Retinal pigment epithelial cell (primary cell): ENCODE data around the gene SLX4.

Experiments
- DNase-seq: peaks from one replicate; pipeline ENCODE4 v3.0.0-alpha.2; 2010; ENCODE audit warnings: low read depth
- H3K4me3 ChIP-seq: 2 replicates; pipeline ENCODE4 v1.5.1; 2011; ENCODE audit warnings: mild to moderate bottlenecking, low read length, control low read depth, moderate library complexity
- TF ChIP-seq, protein P1 (sequence below): conservative IDR thresholded peaks from 2 replicates; pipeline ENCODE4 v1.5.1; 2011; ENCODE audit warnings: low read depth, low read length, control low read depth, inconsistent platforms

Gene SLX4

DNA sequence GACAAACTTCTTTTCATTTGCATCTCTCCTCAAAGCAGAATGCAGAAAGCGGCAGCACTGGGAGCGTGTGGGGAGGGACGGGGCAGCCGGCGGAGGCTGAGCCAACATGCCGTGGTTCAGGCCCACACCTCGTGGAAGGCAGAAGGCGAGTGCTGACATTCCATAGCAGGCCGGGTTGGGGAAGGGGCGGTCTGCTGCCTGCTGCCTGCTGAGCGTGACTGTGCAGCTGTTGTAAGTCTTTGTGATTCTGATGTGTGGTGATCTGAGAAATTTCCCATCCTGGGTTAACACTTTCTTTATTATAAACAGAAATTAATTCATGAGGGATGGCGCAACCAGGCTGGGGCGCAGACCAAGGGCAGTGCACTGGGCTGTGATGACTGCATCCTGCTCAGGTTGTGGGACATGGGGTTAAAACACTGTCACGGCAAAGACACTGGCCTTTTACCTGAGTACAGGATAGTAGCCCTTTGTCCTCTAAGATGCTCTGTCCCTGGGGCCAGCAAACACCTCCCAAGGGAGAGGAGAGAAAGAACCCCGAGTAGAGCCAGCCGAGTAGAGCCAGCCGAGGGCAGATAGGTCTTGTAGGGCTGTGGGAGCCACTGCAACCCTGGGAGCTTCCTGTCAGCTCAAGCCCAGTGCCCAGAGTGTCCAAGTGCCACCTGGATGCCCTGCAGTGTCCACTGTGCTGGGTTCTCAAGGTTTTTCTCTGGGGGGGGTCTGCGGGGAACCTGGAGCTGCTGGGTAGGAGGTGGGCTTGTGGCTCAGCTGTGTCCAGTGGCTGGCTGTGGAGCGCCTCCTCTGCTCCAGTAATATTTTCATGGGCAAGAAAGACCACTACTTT is 34.3 kb upstream of the SLX4 start:
- TF ChIP-seq, protein P1, sequence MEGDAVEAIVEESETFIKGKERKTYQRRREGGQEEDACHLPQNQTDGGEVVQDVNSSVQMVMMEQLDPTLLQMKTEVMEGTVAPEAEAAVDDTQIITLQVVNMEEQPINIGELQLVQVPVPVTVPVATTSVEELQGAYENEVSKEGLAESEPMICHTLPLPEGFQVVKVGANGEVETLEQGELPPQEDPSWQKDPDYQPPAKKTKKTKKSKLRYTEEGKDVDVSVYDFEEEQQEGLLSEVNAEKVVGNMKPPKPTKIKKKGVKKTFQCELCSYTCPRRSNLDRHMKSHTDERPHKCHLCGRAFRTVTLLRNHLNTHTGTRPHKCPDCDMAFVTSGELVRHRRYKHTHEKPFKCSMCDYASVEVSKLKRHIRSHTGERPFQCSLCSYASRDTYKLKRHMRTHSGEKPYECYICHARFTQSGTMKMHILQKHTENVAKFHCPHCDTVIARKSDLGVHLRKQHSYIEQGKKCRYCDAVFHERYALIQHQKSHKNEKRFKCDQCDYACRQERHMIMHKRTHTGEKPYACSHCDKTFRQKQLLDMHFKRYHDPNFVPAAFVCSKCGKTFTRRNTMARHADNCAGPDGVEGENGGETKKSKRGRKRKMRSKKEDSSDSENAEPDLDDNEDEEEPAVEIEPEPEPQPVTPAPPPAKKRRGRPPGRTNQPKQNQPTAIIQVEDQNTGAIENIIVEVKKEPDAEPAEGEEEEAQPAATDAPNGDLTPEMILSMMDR, result no peak

DNA sequence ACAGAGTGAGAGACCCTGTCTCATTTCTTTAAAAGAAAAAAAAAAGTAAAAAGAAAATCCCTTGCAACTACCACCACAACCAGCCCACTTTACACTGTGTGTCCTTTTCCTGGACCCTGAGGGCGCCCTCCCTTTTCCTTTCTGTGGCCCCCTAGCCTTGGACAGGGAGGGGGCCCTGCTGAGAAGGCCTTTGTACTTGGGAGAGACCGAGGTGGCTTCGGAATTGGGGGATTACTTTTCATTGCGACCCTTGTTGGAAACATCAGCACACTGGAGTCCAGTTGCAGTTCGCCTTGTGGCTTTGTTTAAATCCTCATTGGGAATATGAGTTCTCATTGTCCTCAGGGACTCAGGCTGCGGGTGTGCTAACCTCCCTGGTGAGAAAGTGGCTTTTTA is 33.7 kb upstream of the SLX4 start:
- TF ChIP-seq, protein P1, result no peak
- no peak overlapping the region for H3K4me3 ChIP-seq
- no peak for DNase-seq

More for the DNA sequence above, 34.3 kb upstream of the SLX4 start:
- DNase-seq, result peak; percentile 39
- H3K4me3 ChIP-seq, result no peak overlapping the region

DNA sequence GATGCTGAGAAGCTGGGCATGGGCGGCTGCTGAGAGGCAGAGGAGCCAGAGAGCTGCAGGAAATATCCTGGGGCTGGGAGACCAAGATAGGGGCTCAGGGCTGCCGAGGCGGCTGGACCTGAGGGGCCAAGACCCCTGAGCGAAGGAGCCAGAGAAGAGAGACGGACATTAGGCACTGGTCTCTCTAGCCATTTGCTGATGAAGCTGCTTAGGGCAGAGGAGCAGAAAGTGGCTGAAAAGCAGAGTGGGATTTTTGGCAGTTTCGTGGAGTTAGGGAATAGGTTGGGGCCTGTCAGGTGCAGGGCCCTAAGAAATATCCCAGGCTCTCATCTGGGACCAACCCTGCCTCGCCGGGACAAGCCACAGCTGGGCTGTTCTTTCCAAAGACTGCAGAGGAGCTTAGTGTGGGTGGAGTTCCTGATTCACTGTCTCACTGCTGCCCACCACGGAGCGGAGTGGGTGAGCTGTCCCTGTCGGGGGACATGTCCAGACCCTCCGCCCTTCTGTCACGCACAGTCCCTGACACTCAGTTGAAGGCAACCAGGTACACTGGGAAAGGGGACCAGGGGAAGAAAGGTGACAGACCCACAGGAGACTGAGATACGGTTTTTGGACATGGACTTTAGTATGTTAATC is 31.8 kb upstream of the SLX4 start:
- TF ChIP-seq, protein P1, result no peak
- no peak for DNase-seq
- no peak overlapping the region for H3K4me3 ChIP-seq

DNA sequence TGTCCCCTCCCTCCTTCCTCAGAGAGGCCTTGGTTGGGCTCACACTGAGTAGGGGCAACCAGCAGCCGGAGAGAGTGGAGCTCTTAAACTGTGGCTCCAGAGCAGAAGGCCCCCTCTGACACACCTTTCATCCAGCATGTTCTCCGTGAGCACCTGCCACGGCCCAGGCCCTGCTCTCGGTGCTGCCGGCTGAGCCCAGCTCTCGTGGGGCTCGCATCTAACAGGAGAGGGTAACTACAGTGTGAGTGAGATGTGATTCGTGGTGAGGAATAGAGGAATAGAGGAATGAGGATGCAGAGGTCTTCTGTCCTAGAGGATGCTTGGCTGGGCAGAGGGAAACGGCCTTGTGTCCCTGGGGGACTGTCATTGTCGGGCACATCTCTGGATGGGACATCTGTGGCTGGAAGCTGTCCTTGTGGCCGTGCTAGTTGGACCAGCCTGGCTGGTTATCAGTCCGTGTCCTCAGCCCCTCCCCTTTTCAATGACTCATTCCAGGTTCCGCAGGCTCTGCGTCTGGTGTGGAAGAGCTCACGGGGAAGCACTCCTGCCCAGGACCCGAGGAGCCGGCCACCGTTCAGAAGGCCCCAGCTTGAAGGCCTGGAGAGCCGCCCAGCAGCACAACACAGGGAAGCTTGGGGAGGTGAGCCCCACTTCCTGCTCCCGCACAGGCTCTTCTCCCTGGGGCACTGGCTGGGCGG is 31.1 kb upstream of the SLX4 start:
- TF ChIP-seq, protein P1, result no peak
- no peak overlapping the region for H3K4me3 ChIP-seq
- no peak for DNase-seq

DNA sequence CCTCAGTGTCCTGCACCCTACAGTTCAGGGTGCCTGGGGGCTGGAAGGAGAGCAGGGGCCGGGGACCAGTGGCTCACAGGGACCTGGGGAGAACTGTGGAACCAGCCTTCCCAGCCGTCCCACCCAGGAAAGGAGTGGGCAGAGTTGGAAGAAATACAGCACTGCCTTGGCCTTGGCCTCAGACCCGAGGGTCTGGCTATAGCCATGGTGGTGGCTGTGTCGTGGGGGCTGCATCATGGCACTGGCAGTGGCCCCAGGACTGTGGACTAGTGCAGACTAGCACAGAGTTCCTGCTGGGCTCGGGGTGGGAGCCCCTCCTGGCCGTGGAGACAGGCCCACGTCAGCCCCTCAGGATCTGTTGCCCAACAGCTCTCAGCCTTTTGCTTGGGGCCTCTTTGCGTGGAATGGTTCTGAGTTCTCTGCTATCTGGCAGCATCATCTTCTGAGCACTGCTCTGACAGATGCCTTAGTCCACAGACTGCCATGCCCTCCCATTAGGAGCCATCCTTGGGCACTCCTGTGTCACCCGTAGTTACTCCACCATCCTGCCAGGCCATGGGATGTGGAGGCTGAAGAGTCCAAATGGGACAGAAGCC is 30.5 kb upstream of the SLX4 start:
- DNase-seq, result no peak
- TF ChIP-seq, protein P1, result no peak
- H3K4me3 ChIP-seq, result no peak overlapping the region

DNA sequence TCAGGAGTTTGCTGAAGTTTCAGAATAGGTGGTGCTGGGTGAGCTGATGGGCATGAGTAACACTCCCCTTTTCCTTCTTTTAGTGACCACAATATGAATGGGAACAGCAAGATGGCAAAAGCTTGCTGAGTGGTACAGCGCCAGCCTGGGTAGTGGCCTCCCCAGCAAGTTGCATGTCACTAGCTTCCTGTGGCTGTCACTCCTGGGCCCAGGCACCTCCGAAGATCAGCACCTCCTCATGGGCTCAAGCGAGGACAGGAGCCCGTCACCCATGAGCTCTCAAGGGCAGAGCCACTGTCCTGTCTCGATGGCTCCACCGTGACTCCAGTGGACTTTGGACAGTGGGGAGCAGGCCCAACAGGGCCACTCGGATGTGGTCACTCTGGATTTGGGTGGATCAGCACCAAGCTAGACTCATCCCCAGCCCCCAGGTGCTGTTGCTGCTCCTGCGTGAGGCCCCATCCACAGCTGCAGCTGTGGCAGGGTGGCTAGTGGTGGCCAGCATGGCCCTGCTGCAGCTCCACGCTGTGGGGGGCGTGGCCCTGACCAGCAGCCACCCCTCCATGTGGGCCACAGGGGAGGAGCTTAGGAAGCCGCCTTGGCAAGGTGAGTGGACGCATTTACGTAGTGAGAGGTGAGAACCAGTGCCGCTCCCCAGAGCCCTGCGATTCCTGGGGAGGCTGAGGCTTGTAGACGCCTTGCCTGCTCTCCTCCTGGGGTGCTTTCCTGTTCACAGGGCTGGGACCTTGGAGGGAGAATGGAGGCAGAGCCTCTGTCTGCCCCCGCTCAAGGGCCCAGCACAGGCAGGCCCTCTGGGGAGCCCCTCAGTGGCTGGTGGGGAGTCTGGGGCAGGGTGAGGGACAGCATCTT is 29.5 kb upstream of the SLX4 start:
- TF ChIP-seq, protein P1, result no peak
- H3K4me3 ChIP-seq, result no peak overlapping the region
- DNase-seq, result no peak
